Common myeloid progenitor, CD34-positive (primary cell): Measurements from ENCODE around the gene CDC42BPG.
A peak's percentile ranks its signal among the peaks of the same experiment; 100 is the strongest.

ENCODE experiments used
- CTCF ChIA-PET: fragments of 350-600 bp; sonication (Branson Sonifier 250); formaldehyde crosslinking; loops from one replicate; lab custom pipeline; 2021; ENCODE audit warnings: antibody characterized with exemption; lab: Charles Lee
- POLR2A ChIA-PET: fragments of 350-600 bp; sonication (Branson Sonifier 250); formaldehyde crosslinking; loops from one replicate; lab custom pipeline; 2021; ENCODE audit warnings: antibody characterized with exemption; lab: Charles Lee
- DNase-seq, 3 donors: peaks; one replicate each; pipeline versions ENCODE4 v3.0.0 to v3.0.0-alpha.2; 2013
- H3K27ac ChIP-seq, 2 experiments: 1 replicate in 1 of 2; 2 replicates in 1 of 2; pipeline ENCODE4 v1.7.0; 2013; ENCODE audit warnings: inconsistent platforms in 2 of 2, low read length in 2 of 2, mild to moderate bottlenecking in 2 of 2, low read depth in 1 of 2, moderate library complexity in 1 of 2; ENCODE audit not compliant: severe bottlenecking in 2 of 2, insufficient read depth in 1 of 2, poor library complexity in 1 of 2
- H3K27me3 ChIP-seq, 5 experiments: replicated peaks in 2 of 5; 1 replicate in 3 of 5; 2 replicates in 2 of 5; pipeline versions ENCODE4 v1.6.1 to v1.7.0; 2013; ENCODE audit warnings: low read length in 4 of 5, mild to moderate bottlenecking in 2 of 5, moderate library complexity in 2 of 5, inconsistent platforms in 1 of 5; ENCODE audit not compliant: insufficient read depth in 5 of 5, control insufficient read depth in 4 of 5
- H3K36me3 ChIP-seq, 4 experiments: 1 replicate in 2 of 4; 2 replicates in 2 of 4; pipeline versions ENCODE4 v1.6.1 to v1.7.0; 2013; ENCODE audit warnings: low read length in 3 of 4, control low read depth in 1 of 4, mild to moderate bottlenecking in 1 of 4; ENCODE audit not compliant: control insufficient read depth in 4 of 4, insufficient read depth in 4 of 4
- H3K4me1 ChIP-seq, 4 experiments: 1 replicate in 3 of 4; 2 replicates in 1 of 4; pipeline versions ENCODE4 v1.6.1 to v1.7.1; 2013; ENCODE audit warnings: low read length in 3 of 4, mild to moderate bottlenecking in 3 of 4, control low read depth in 1 of 4, inconsistent platforms in 1 of 4, moderate library complexity in 1 of 4; ENCODE audit not compliant: control insufficient read depth in 4 of 4, insufficient read depth in 4 of 4; ENCODE audit errors: control extremely low read depth in 1 of 4
- H3K4me3 ChIP-seq, 7 experiments: 1 replicate in 4 of 7; 2 replicates in 3 of 7; pipeline versions ENCODE4 v1.5.1 to v1.7.0; 2013; ENCODE audit warnings: mild to moderate bottlenecking in 7 of 7, low read length in 6 of 7, moderate library complexity in 6 of 7, inconsistent platforms in 2 of 7, low read depth in 2 of 7, control low read depth in 1 of 7; ENCODE audit not compliant: insufficient read depth in 4 of 7, control insufficient read depth in 1 of 7; ENCODE audit errors: extremely low read depth in 1 of 7
- H3K9me3 ChIP-seq, 5 experiments: 1 replicate in 4 of 5; 2 replicates in 1 of 5; pipeline versions ENCODE4 v1.6.1 to v1.7.1; 2013; ENCODE audit warnings: low read length in 4 of 5, mild to moderate bottlenecking in 2 of 5, inconsistent platforms in 1 of 5, low read depth in 1 of 5, moderate library complexity in 1 of 5; ENCODE audit not compliant: control insufficient read depth in 4 of 5, insufficient read depth in 2 of 5; ENCODE audit errors: control extremely low read depth in 1 of 5
- WGBS: methylation state at CpG from one replicate; pipeline ENCODE4 v1.1.5; 2013; ENCODE audit not compliant: insufficient coverage; 5-methylcytosine and 5-hydroxymethylcytosine counted together

The CDC42BPG gene

DNA sequence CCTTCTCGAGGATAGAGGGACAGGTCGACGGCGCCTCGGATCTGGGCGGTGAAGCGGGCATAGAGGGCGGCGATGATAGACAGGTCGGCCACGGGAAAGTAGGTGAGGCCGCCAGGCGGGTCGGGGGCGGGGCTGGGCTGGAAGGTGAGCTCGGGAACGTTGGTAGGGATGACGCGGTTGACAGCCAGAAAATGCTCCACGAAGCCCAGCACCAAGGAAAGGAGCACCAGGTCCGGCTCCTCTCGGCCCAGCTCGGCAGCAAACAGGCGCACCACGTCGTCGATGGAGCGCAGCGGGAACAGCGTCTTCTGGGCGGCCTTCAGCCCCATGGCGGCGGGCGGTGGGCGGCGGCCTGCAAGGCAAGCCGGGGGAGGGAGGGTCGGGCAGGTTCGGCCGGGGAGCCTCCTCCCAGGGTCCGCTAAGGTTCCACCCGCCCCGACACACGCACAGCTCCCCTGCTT, 34.6 kb downstream of the CDC42BPG start:
- Histone ChIP-seq H3K9me3 (no peaks in the 10 kb centered on the region), H3K27me3 (no peaks in the 10 kb centered on the region), H3K4me3 (peak overlapping the region; percentile 71 to 91 (median 83)), H3K27ac (peak overlapping the region; percentile 17 to 64), H3K36me3 (peaks cover 6 to 33% (median 29%) of the 10 kb centered on the region in 4 experiments), H3K4me1 (peaks cover 4 to 16% (median 12%) of the 10 kb centered on the region in 4 experiments)
- CTCF ChIA-PET, result interaction anchor here (0.6 kb wide), 2 partner anchors 86 to 366 kb away, joined by 3 read pairs; no protein-coding TSS in a partner anchor
- WGBS, result 4% methylated on average over 42 of the region's 44 CpGs
- peak in 1 of 3 donors; percentile 38 for DNase-seq
- POLR2A ChIA-PET, result interaction anchor here (0.6 kb wide), 1 partner anchor 32 kb away, joined by 4 read pairs; no protein-coding TSS in a partner anchor

DNA sequence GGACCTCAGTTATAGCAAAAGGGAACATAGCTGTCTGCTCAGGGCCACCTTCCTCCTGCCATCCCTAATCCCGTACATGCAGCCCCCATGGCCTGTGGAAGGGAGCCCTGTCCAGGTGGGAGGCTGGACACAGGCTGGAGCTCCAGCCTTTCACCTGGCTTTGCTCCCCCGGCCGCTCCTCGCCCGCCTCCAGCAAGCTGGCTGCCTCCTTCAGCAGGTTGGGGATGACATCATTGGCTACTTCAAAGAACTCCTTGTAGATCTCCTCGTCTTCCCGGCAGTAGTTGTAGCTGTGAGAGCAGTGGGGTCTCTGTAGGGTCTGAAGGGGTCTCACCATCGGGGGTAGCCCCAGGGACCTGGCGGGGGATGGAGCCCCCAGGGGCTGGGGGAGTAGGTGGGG, 39.0 kb downstream of the CDC42BPG start:
- 98% methylated on average over 7 of the region's 9 CpGs for WGBS
- peaks cover 7 to 46% (median 33%) of the 10 kb centered on the region in 4 experiments for H3K36me3 ChIP-seq
- peaks cover 4 to 51% (median 48%) of the 10 kb centered on the region in 4 experiments for H3K4me1 ChIP-seq
- ChIA-PET POLR2A (no interaction called here), CTCF (no interaction called here)
- DNase-seq, result no peak
- no peak overlapping the region for H3K27ac ChIP-seq
- no peaks in the 10 kb centered on the region for H3K27me3 ChIP-seq
- H3K9me3 ChIP-seq, result no peaks in the 10 kb centered on the region
- no peak overlapping the region for H3K4me3 ChIP-seq

DNA sequence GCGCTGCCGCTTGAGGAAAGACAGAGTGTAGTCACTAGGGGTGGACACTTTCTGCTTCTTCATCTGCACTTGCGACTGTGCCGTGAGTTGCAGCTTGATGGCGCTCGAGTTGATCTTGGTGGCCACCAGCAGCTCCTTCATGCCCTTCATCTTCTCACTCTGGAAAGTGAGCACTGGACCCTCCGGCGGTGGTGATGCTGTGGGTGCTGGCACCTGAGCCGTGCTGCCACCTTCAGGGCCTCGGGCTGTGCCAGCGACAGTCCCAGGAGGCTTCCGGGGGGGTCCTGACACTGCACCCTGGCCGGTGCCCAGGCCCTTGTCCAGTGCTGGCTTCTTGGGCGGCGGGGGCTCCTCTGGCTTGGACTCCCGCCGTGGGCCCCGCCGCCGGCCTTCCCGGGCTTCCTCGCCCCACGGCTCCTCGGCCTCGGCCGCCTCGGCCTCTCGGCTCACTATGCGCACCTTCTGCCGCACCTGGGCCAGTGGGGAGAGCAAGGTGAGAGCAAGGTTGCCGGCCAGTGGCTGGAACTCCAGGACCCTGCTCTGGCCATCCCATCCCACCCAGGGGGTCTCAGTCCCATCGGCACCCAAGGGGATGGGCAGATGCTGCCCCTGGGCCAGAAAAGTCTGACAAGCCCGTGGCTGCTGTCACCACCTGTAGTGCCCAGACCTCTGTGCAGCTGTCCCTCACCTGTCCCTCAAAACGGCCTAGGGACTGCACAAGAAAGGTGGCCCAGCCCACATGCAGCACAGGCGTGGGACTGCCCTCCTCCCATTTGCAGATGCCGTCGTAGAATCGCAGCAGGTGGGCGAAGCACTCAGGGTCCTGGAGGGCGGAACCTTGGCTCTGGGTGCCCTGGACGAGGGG, 39.9 kb downstream of the CDC42BPG start:
- 95% methylated on average over 34 of the region's 41 CpGs for WGBS
- peak overlapping the region in 1 of 2 experiments; percentile 86 for H3K27ac ChIP-seq
- POLR2A ChIA-PET, result no interaction called here
- CTCF ChIA-PET, result interaction anchor here (0.8 to 1.5 kb wide), 2 partner anchors 17 to 19 kb away, joined by 3 to 5 read pairs; no protein-coding TSS in a partner anchor
- H3K27me3 ChIP-seq, result no peaks in the 10 kb centered on the region
- no peak for DNase-seq
- H3K36me3 ChIP-seq, result peaks cover 7 to 55% (median 36%) of the 10 kb centered on the region in 4 experiments
- H3K9me3 ChIP-seq, result no peaks in the 10 kb centered on the region
- H3K4me3 ChIP-seq, result peak overlapping the region in 4 of 7 experiments; percentile 76 to 91 (median 85)
- H3K4me1 ChIP-seq, result peaks cover 4 to 57% (median 51%) of the 10 kb centered on the region in 4 experiments

DNA sequence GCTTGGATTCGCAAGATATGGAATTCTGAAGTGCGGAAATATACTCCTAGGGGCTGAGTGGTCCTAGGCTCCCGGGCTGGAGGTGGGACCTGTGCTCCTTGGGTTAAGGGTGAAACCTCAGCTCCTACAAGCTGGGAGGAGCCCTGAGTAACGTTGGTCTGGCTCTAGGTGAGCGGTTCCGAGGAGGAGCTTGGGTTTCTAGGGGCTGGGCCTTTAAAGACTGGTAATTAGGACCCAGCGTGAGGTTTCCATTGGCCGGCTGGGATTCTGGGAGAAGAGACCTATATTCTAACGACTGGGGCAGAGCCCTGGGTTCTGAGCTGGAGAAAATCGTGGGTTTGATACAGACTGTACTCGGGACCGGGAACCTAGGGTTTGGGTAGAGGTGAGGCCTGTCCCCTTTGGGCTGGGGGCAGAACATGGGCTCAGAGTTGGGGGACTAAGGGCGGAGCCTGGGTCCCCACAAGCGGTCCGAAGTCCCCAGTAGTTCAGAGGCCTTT, 40.6 kb downstream of the CDC42BPG start:
- POLR2A ChIA-PET, result no interaction called here
- peaks cover 7 to 62% (median 39%) of the 10 kb centered on the region in 4 experiments for H3K36me3 ChIP-seq
- H3K4me3 ChIP-seq, result peak overlapping the region; percentile 64 to 91 (median 80)
- no peaks in the 10 kb centered on the region for H3K27me3 ChIP-seq
- H3K4me1 ChIP-seq, result peaks cover 0 to 55% (median 48%) of the 10 kb centered on the region in 4 experiments
- CTCF ChIA-PET, result interaction anchor here (0.8 to 1.5 kb wide), 2 partner anchors 16 to 18 kb away, joined by 3 to 5 read pairs; no protein-coding TSS in a partner anchor
- 52% methylated on average over 15 of the region's 15 CpGs for WGBS
- peak overlapping the region; percentile 34 to 86 for H3K27ac ChIP-seq
- no peak for DNase-seq
- no peaks in the 10 kb centered on the region for H3K9me3 ChIP-seq

DNA sequence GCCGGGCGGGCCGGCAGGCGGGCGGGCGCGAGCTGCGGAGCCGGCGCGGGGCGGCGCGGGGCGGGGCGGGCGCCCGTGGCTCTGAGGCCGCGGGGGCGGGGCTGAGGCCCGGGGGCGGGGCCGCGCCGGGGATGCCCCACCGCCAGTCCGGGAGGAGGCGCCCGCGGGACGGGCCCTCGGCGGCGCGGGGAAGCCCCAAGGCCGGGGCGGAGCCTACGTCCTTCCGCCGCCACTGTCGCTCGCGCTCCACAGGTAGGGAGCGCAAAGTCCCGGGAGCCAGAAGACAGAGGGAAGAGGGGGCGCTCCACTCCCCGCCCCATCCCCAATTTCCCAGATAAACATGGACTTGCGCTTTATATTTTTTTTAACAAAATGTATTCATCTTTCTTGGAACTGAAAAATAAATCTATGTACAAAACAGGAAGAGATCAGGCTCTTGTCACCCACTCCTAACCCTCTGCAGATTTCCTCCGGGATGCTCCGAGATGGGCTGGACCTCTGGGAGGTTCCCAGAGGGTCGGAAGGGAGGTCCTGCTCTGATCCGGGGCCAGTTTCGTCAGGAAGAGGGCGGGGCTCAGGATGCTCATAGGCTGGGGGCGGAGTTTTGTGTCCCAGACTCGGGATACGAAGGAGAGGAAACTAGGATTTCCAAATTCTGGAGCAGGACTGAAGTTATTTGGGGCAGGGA, 41.2 kb downstream of the CDC42BPG start, which contains the start of gene MAP4K2:
MAP4K2 (minus strand) TSS at position 57 of the 688 bp plus-strand sequence. CDS start 65 bp downstream, outside the sequence.
- POLR2A ChIA-PET, result interaction anchor here (0.7 kb wide), 1 partner anchor 58 kb away, joined by 3 read pairs; no protein-coding TSS in a partner anchor
- H3K36me3 ChIP-seq, result peaks cover 7 to 65% (median 40%) of the 10 kb centered on the region in 4 experiments
- peak; percentile 77 to 82 (median 79) for DNase-seq
- H3K27me3 ChIP-seq, result no peaks in the 10 kb centered on the region
- under 1% methylated on average over 43 of the region's 58 CpGs for WGBS
- H3K4me3 ChIP-seq, result peak within 1 kb of the TSS; percentile 64 to 91 (median 80)
- peak within 1 kb of the TSS; percentile 58 to 86 for H3K27ac ChIP-seq
- CTCF ChIA-PET, result interaction anchor here (0.8 to 5.2 kb wide), 5 partner anchors 12 to 24 kb away, joined by 3 to 42 read pairs (median 4); no protein-coding TSS in a partner anchor
- H3K9me3 ChIP-seq, result no peaks in the 10 kb centered on the region
- H3K4me1 ChIP-seq, result peaks cover 0 to 55% (median 49%) of the 10 kb centered on the region in 4 experiments

DNA sequence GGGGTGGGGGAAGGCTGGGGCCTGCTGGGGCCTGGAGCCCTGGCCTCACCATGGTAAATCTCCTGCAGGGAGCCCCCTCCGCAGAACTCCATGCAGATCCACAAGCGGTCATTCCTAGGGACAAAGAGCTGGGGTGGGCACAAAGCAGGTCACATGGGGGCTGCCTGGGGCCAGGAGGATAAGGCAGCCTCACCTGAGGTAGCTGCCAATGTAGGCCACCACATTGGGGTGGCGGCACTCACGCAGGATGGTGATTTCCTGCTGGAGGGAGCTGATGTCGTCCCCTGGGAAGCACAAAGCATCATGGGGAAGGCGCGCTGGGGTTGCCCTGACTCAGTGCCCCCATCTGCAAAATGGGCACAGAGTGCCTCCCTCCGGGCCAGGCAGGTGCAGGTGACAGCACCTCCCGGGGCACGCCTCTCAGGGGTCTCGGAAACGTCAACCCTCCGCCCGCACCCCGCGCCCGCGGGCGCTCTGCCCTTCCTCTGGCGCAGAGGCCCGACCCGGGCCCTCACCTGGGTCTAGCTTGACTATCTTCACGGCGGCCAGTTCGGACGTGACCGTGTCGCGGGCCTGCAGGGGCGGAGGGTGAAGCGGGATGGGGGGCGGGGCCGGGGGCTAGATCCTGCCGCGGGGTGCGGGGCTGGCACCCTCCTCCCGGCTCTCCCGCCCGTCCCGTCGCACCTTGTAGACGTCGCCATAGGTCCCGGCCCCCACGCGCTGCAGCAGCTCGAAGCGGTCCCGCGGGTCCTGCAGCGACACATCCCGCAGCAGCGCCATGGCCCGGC, 41.9 kb downstream of the CDC42BPG start:
- no peaks in the 10 kb centered on the region for H3K27me3 ChIP-seq
- peaks cover 0 to 55% (median 49%) of the 10 kb centered on the region in 4 experiments for H3K4me1 ChIP-seq
- peak overlapping the region; percentile 34 to 80 (median 67) for H3K4me3 ChIP-seq
- H3K36me3 ChIP-seq, result peaks cover 7 to 58% (median 35%) of the 10 kb centered on the region in 4 experiments
- WGBS, result 2% methylated on average over 44 of the region's 54 CpGs
- CTCF ChIA-PET, result interaction anchor here (0.8 to 5.2 kb wide), 4 partner anchors 12 to 23 kb away, joined by 4 to 42 read pairs (median 9); no protein-coding TSS in a partner anchor
- POLR2A ChIA-PET, result interaction anchor here (0.7 kb wide), 1 partner anchor 57 kb away, joined by 3 read pairs; no protein-coding TSS in a partner anchor
- peak in 1 of 3 donors; percentile 47 for DNase-seq
- peak overlapping the region; percentile 58 to 80 for H3K27ac ChIP-seq
- no peaks in the 10 kb centered on the region for H3K9me3 ChIP-seq
